Endothelial cell of umbilical vein (primary cell): Measurements from ENCODE around the gene GULP1. TPM values are rescaled to one million over a fixed set of nuclear protein-coding genes. Genes with fewer than 3 reads are reported as not detected.

Experiments
- BruUV-seq: library from RNA; stranded (reverse); fragments of 400-500 nt; replicated peaks from 2 replicates; lab custom pipeline; 2021; lab: Mats Ljungman, UMichigan
- CTCF ChIA-PET: fragments of 300-600, 350-600 bp; sonication (Branson Sonifier 250); formaldehyde crosslinking; loops from one replicate; lab custom pipeline; 2021; ENCODE audit warnings: antibody characterized with exemption, inconsistent platforms; lab: Charles Lee
- POLR2A ChIA-PET: fragments of 300-600, 350-600 bp; sonication (Branson Sonifier 250); formaldehyde crosslinking; loops from one replicate; lab custom pipeline; 2021; ENCODE audit warnings: antibody characterized with exemption, inconsistent platforms; lab: Charles Lee
- DNase-seq: peaks from one replicate; pipeline ENCODE4 v3.0.0-alpha.2; 2011; ENCODE audit warnings: low read depth, low spot score
- FAIRE-seq: peaks from 2 replicates; lab custom pipeline; 2011; peaks lifted over from hg19 to GRCh38; lab: Jason Lieb, UNC
- H2AFZ ChIP-seq: 2 replicates; pipeline ENCODE4 v1.6.0; 2012; ENCODE audit warnings: low read depth, low read length, control low read depth, inconsistent platforms
- H3K27ac ChIP-seq: 2 replicates; pipeline ENCODE4 v1.5.1; 2011; ENCODE audit warnings: low read depth, mild to moderate bottlenecking, control low read depth, low read length, moderate library complexity; ENCODE audit not compliant: insufficient read depth
- H3K27me3 ChIP-seq, 2 experiments: 2 replicates each; pipeline versions ENCODE4 v1.6.0 to v1.6.1; 2011; ENCODE audit warnings: low read length in 2 of 2, mixed read lengths in 1 of 2; ENCODE audit not compliant: control insufficient read depth in 2 of 2, insufficient read depth in 2 of 2
- H3K36me3 ChIP-seq, 2 experiments: 2 replicates in 1 of 2; 3 replicates in 1 of 2; pipeline ENCODE4 v1.5.1; 2011; ENCODE audit warnings: low read length in 2 of 2, mild to moderate bottlenecking in 1 of 2, moderate library complexity in 1 of 2; ENCODE audit not compliant: control insufficient read depth in 2 of 2, insufficient read depth in 2 of 2; ENCODE audit errors: extremely low read depth in 1 of 2
- H3K4me1 ChIP-seq: 3 replicates; pipeline ENCODE4 v1.5.1; 2011; ENCODE audit warnings: mild to moderate bottlenecking, low read length; ENCODE audit not compliant: control insufficient read depth, insufficient read depth; ENCODE audit errors: extremely low read depth
- H3K4me2 ChIP-seq: 2 replicates; pipeline ENCODE4 v1.6.1; 2011; ENCODE audit warnings: low read length, control low read depth, mixed read lengths; ENCODE audit not compliant: insufficient read depth
- H3K4me3 ChIP-seq, 3 experiments: fragments of 200-600 bp in 1 of 3; sonication (generic), shearing (Covaris generic) in 1 of 3; replicated peaks in 1 of 3; 2 replicates each; pipeline ENCODE4 v1.5.1; 2011 to 2016; ENCODE audit warnings: control low read depth in 3 of 3, low read length in 3 of 3, mild to moderate bottlenecking in 2 of 3, inconsistent platforms in 1 of 3, low read depth in 1 of 3, moderate library complexity in 1 of 3; ENCODE audit not compliant: insufficient read depth in 1 of 3
- H3K79me2 ChIP-seq: 2 replicates; pipeline ENCODE4 v1.6.0; 2012; ENCODE audit warnings: low read length, inconsistent platforms; ENCODE audit not compliant: control insufficient read depth, insufficient read depth
- H3K9ac ChIP-seq: replicated peaks from 2 replicates; pipeline ENCODE3; 2011; ENCODE audit warnings: low read length, control low read depth; ENCODE audit not compliant: insufficient read depth; ENCODE audit errors: extremely low read depth
- H3K9me1 ChIP-seq: replicated peaks from 3 replicates; pipeline ENCODE4 v1.6.0; 2011; ENCODE audit warnings: mild to moderate bottlenecking, low read length; ENCODE audit not compliant: control insufficient read depth, insufficient read depth; ENCODE audit errors: extremely low read depth
- H3K9me3 ChIP-seq: replicated peaks from 2 replicates; pipeline ENCODE4 v1.5.1; 2012; ENCODE audit warnings: low read length, inconsistent platforms; ENCODE audit not compliant: control insufficient read depth, insufficient read depth
- H4K20me1 ChIP-seq: replicated peaks from 2 replicates; pipeline ENCODE3; 2011; ENCODE audit warnings: mild to moderate bottlenecking, low read length; ENCODE audit not compliant: control insufficient read depth, insufficient read depth; ENCODE audit errors: extremely low read depth
- CTCF ChIP-seq, 2 donors: IDR thresholded peaks; 1 replicate in 1 of 2; 2 replicates in 1 of 2; pipeline ENCODE4 v1.5.1; 2011; ENCODE audit warnings: low read length in 2 of 2, mild to moderate bottlenecking in 2 of 2, moderate library complexity in 2 of 2, control low read depth in 1 of 2, inconsistent platforms in 1 of 2, low read depth in 1 of 2; ENCODE audit not compliant: insufficient read depth in 1 of 2; ENCODE audit errors: extremely low read depth in 1 of 2
- EZH2 ChIP-seq: IDR thresholded peaks from 2 replicates; pipeline ENCODE4 v1.6.1; 2012; ENCODE audit warnings: borderline replicate concordance, low read depth, mild to moderate bottlenecking, moderate library complexity, low read length, inconsistent platforms; ENCODE audit not compliant: severe bottlenecking
- FOS ChIP-seq: IDR thresholded peaks from 2 replicates; pipeline ENCODE4 v1.6.1; 2011; ENCODE audit warnings: mild to moderate bottlenecking, low read length, moderate library complexity, borderline replicate concordance; ENCODE audit not compliant: insufficient read depth
- GATA2 ChIP-seq: IDR thresholded peaks from 2 replicates; pipeline ENCODE4 v1.7.0; 2011; ENCODE audit warnings: low read depth, mild to moderate bottlenecking, moderate library complexity, mixed read lengths, low read length; ENCODE audit not compliant: insufficient read length, insufficient read depth
- JUN ChIP-seq: IDR thresholded peaks from 2 replicates; pipeline ENCODE4 v1.6.1; 2011; ENCODE audit warnings: borderline replicate concordance, low read depth; ENCODE audit not compliant: insufficient read length, insufficient read depth
- MAX ChIP-seq: IDR thresholded peaks from 2 replicates; pipeline ENCODE4 v1.6.1; 2011; ENCODE audit not compliant: insufficient read depth, insufficient read length
- MYC ChIP-seq: IDR thresholded peaks from one replicate; pipeline ENCODE4 v1.6.1; 2011; ENCODE audit warnings: mild to moderate bottlenecking, low read depth, low read length
- POLR2A ChIP-seq: IDR thresholded peaks from 2 replicates; pipeline ENCODE4 v1.6.1; 2012; ENCODE audit warnings: low read depth, mild to moderate bottlenecking, control low read depth, low read length
- POLR2AphosphoS5 ChIP-seq: IDR thresholded peaks from 2 replicates; pipeline ENCODE4 v1.6.1; 2012; ENCODE audit warnings: low read depth, mild to moderate bottlenecking, control low read depth, low read length, moderate library complexity; ENCODE audit not compliant: insufficient read depth
- dilution Hi-C: fragments of 300-500 bp; cut with MboI; formaldehyde crosslinking; loops from one replicate; pipeline ENCODE4 v1.15.0; 2019; ENCODE audit warnings: low sequenced_read_pairs; ENCODE audit not compliant: extremely low pct_ligation_motif_present
- intact Hi-C: fragments of 100-400 bp; cut with micrococcal nuclease; formaldehyde crosslinking; loops from one replicate; pipeline ENCODE4 v1.10.0; 2022
- polyA plus RNA-seq, 4 experiments: library from polyadenylated mRNA; depleted of rRNA in 3 of 4; stranded (reverse) in 3 of 4; unstranded in 1 of 4; fragments of >200 nt; gene quantifications; 2 replicates each; pipeline versions ENCODE4 v1.2.1 to v1.2.3, GENCODE V29; 2011 to 2012; ENCODE audit warnings: missing spikeins in 1 of 4
- total RNA-seq: library from RNA; stranded (reverse); gene quantifications from 2 replicates; pipeline ENCODE4 v1.2.3, GENCODE V29; 2021

The GULP1 gene
- total and polyA plus RNA-seq, 2 donors (not counting 3 experiments of a cell fraction or from before 2014, with no cell fraction given), result 24.4 to 53.8 TPM

- peak overlapping the region; percentile 80 for H3K4me2 ChIP-seq
- no peaks in the 10 kb centered on the region for H3K9me1 ChIP-seq
- H3K27me3 ChIP-seq, result no peaks in the 10 kb centered on the region
- H3K4me3 ChIP-seq, result peak overlapping the region; percentile 77 to 84 (median 81)
- ChIA-PET CTCF (interaction anchor here (1.0 to 6.5 kb wide), 18 partner anchors 10 to 791 kb away, joined by 3 to 122 read pairs (median 6); no protein-coding TSS in a partner anchor), POLR2A (no interaction called here)
- no peaks in the 10 kb centered on the region for H3K9me3 ChIP-seq
- H3K79me2 ChIP-seq, result peaks cover 29% of the 10 kb centered on the region
- no peaks in the 10 kb centered on the region for H4K20me1 ChIP-seq
- TF ChIP-seq EZH2 (no peak), MAX (no peak), POLR2AphosphoS5 (no peak)
- peak overlapping the region; percentile 86 for H3K27ac ChIP-seq
- FAIRE-seq (peak; percentile 62), DNase-seq (peak; percentile 72)
- peak overlapping the region; percentile 80 for H2AFZ ChIP-seq
- H3K9ac ChIP-seq, result peak overlapping the region; percentile 92
- peaks cover 27% of the 10 kb centered on the region for H3K4me1 ChIP-seq
- intact Hi-C loops, result loop anchor here (1.0 to 10.0 kb wide), 6 partner anchors 78 to 1804 kb away; partner anchors contain the start of gene ZC3H15
- dilution Hi-C loops, result no loop called here
- no peaks in the 10 kb centered on the region for H3K36me3 ChIP-seq
- BruUV-seq, result no TSS peak
Observed at GRCh38 chr2:188291142-188291616, 495 bp upstream of the GULP1 start.

- TF ChIP-seq EZH2, result no peak
- no peak for TF ChIP-seq FOS
- peak; percentile 84 for TF ChIP-seq POLR2A
- no peak for TF ChIP-seq JUN
- peak; percentile 42 for TF ChIP-seq MAX
- no peak for TF ChIP-seq GATA2
- no peak for TF ChIP-seq CTCF (IDR thresholded peaks at IDR 0.05; ENCODE audit: extremely low read depth in 1 of 2, insufficient read depth in 1 of 2, low read depth in 1 of 2, low read length in 2 of 2)
- peak; percentile 67 for TF ChIP-seq POLR2AphosphoS5
- TF ChIP-seq MYC, result no peak
- FAIRE-seq (peak; percentile 71), DNase-seq (peak; percentile 91)
- ChIA-PET CTCF (interaction anchor here (0.6 to 6.5 kb wide), 28 partner anchors 11 to 1430 kb away, joined by 3 to 122 read pairs (median 4); no protein-coding TSS in a partner anchor), POLR2A (interaction anchor here (0.6 to 1.4 kb wide), 5 partner anchors 22 to 151 kb away, joined by 3 to 4 read pairs (median 4); no protein-coding TSS in a partner anchor)
- Histone ChIP-seq H3K27ac (peak overlapping the region; percentile 86), H3K4me1 (peaks cover 30% of the 10 kb centered on the region), H3K9ac (peak overlapping the region; percentile 92), H3K9me3 (no peaks in the 10 kb centered on the region), H3K4me3 (peak overlapping the region; percentile 77 to 84 (median 81)), H3K4me2 (peak overlapping the region; percentile 98), H4K20me1 (no peaks in the 10 kb centered on the region), H3K9me1 (no peaks in the 10 kb centered on the region), H3K27me3 (no peaks in the 10 kb centered on the region), H2AFZ (peak overlapping the region; percentile 38), H3K36me3 (no peaks in the 10 kb centered on the region), H3K79me2 (peaks cover 41% of the 10 kb centered on the region)
- intact Hi-C loops (loop anchor here (1.0 to 10.0 kb wide), 8 partner anchors 23 to 1805 kb away; partner anchors contain the start of gene ZC3H15), dilution Hi-C loops (no loop called here)
- BruUV-seq, result TSS peak; percentile 59
Observed at GRCh38 chr2:188292348-188293239, 920 bp downstream of the GULP1 start.
